NCI-H2107 treated with DMSO at 0.1 percent for 48 hours (cell line): ENCODE data around the gene ABHD16A.

Experiments used
- DNase-seq: peaks from one replicate; lab custom pipeline; 2025; ENCODE audit not compliant: unreplicated experiment; lab: John Stamatoyannopoulos, UW

ABHD16A gene

DNA sequence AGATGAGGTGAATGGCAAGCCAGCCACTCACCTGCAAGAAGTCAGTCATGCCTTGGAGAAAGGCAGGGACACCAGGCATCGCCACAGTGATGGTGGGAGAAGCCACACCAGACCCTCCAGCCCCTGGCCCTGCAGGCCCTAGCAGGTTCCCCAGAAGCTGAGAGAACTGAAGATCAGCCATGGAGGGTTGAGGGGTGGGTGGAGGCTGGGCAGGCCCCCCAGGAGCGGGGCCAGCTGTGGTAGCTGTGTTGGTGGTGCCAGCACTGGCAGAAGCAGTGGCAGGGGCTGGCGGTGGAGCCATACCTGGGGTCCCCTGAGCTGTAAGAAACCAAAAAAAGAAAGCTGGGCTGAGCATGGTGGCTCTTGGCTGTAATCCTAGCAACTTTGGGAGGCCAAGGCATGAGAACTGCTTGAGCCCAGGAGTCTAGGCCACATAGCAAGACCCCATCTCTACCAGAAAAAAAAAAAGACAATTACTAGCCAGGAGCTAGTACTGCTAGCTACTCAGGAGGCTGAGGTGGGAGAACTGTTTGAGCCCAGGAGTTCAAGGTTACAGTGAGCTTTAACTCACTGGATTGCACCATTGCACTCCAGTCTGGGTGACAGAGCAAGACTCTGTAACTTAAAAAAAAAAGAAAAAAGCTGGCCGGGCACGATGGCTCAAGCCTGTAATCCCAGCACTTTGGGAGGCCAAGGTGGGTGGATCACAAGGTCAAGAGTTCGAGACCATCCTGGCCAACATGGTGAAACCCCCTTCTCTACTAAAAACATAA is 60.1 kb downstream of the ABHD16A start:
- no peak for DNase-seq

DNA sequence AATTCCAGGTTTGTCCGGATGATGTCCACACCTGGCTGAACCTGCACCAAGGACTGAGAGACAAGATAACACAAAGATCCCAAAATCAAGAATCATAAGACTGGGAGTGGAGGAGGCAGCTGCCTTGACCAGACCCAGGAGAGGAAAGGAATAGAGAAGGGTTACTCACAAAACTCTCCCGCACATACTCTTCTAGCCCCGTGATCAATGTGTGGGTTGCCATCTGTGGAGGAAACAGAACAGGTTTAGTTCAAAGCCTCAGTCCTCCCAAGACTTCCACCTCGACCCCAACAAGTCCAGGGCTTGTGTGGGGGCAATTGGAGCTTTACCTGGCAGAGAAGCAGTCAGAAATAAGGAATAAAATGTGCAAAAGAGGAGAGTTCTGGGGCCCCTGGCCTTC is 61.8 kb downstream of the ABHD16A start:
- no peak for DNase-seq

DNA sequence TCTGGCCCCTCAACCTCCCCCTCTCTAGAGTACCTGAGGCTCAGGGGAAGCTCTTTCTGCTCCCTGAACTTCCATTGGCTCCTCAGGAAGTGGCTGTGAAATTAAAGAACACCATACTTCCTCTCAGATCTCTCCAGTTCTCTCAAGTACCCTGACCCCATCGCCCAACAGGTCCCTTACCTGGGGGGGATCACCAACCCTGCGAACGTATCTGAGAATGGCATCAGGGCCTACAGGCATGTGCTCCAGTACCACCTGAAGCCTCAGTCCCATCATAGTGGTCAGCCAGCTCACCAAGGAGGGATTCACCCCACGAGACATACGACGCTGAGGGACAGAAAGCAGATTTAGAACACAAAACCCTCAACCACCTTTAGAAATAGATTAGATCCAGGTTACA is 62.5 kb downstream of the ABHD16A start:
- DNase-seq: no peak

DNA sequence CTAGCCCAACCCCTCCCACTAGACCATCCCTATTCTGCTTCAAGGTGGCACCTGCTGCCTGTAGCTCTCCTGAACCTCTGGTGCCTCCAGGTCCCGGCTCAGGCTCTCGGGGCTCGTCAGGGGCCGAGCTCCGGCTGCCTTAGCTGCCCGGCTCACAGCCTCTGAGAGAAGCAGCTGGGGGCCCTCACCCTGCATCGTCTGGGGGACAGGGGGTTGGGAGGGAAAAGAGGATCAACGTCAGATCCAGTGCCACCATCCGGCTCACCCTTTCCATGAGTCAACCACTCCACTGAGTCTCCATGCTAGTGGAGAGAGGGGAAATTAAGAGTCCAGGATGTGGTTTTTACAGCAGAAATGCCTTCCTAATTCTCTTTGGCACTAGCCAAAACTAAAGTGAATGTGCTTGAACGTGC is 63.7 kb downstream of the ABHD16A start:
- DNase-seq: no peak

DNA sequence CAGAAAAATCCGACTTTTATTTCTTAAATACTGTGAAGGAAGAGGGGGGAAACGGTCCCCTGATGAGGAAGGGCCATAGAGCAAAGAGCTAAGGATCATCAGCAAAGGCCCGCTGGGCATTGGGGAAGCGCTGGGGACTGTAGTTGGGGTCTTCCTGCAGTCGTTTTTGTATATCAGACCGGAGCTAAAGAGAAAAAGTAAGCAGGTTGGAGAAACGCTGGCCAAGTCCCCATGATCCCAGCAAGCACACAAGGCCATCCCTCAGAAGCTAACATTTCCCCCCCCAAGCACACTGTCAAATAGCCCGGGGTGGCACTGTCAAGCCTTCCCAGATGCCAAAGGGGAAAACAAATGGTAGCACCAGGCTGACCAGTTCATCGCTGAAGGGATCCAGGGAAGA is 64.1 kb downstream of the ABHD16A start:
- DNase-seq: no peak
